MV-4-11 (cell line): ENCODE data around the gene SH2B2.
"Not testable (repeated sequence)": the region's sequence is repeated elsewhere in the genome, so short reads cannot be mapped to it uniquely, and the experiment has no call there.

Experiments used
- DNase-seq: peaks from one replicate; lab custom pipeline; 2025; lab: John Stamatoyannopoulos, UW

SH2B2 gene

DNA sequence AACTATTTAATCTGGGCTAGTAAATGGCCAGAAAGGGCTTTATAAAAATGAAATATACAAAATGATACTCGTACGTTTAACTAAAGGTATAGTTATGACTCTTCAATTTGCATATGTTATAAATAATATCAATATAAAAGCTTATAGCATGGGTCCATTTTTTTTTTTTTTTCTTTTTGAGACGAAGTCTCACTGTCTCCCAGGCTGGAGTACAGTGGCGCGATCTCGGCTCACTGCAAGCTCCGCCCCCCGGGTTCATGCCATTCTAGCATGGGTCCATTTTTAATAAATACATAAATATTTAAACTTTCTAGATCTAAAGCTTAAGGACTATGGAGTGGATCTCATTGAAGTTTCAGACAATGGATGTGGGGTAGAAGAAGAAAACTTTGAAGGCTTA lies 50.3 kb downstream of the SH2B2 start:
- not testable (repeated sequence) for DNase-seq

DNA sequence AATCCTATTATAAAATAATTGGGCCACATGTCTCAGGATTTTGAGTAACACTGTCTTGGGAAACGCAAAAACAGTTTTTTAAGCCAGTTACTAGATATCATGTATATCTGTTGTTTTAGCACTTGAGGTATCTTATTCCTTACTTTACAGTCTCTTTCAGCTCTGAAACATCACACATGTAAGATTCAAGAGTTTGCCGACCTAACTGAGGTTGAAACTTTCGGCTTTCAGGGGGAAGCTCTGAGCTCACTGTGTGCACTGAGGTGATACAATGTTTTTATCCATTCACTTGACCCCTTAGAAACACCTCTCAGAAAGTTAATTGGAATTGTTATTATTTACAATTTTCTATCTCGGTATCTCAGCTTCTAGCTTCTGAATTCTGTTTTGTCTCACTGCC lies 50.8 kb downstream of the SH2B2 start:
- not testable (repeated sequence) for DNase-seq

DNA sequence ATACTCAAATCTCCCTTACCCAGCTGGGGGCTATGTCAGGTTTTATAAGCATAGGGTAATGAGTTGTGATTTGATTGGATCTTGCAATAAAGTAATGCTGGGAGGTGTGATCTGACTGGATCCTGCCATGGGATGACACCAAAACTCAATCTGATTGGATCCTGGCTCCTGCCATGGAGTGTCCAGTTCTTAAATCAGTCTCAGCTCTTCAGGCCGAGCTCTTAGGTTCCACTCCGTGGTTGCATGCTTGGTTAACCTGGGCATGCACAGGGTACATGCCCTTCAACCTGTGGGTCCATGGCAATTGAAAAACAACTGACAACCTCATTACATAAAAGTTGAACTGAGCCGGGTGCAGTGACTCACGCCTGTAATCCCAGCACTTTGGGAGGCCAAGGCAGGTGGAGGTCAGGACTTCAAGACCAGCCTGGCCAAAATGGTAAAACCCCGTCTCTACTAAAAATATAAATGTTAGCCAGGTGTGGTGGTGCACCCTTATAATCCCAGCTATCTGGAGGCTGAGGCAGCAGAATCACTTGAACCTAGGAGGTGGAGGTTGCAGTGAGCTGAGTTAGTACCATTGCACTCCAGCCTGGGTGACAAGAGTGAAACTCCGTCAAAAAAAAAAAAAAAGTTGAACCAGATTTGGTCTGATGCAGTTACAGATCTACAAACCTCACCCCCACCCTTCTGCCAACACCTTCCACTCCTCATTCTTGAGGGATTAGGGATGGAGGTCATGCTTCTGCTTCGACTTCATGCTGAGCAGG lies 54.1 kb downstream of the SH2B2 start:
- DNase-seq: not testable (repeated sequence)

DNA sequence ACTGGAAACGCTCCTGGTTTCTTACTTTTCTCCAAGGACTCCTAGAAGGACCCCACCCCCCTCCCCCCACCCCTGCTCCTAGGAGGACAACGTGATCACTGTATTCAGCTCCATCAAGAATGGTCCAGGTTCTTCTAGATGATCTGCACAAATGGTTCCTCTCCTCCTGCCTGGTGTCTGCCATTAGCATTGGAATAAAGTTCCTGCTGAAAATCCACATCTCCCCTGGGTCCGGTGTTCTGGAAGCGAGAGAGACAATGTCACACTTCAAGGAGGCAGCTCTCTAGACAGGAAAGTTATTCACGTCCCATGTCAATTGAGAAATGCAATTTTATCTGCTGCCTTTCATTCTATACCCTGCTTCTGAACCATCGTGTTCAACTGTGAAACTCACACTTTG lies 60.3 kb downstream of the SH2B2 start:
- not testable (repeated sequence) for DNase-seq

DNA sequence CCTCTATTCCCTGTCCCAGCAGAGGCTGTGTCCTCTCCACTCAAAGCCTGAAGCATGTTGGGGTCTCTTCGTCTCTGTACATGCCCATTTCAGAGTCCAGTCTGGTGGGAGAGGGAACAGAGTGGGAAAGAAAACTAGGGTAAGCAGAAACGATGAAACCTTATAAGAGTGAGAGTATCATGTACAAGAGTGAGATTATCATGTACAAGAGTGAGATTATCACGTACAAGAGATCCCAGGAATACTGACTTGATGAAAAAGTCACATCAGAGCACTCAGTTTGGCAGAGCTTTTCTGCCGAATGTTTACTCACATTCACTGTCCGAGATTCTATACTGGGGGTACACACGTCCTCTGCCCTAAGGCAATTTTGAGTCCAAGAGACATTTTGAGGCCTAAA lies 69.7 kb downstream of the SH2B2 start, which contains the start of gene SPDYE6:
TSS of gene SPDYE6 (minus strand) at position 101 of the 400 bp plus-strand sequence. CDS start 421 bp downstream, outside the sequence.
- DNase-seq: not testable (repeated sequence)

DNA sequence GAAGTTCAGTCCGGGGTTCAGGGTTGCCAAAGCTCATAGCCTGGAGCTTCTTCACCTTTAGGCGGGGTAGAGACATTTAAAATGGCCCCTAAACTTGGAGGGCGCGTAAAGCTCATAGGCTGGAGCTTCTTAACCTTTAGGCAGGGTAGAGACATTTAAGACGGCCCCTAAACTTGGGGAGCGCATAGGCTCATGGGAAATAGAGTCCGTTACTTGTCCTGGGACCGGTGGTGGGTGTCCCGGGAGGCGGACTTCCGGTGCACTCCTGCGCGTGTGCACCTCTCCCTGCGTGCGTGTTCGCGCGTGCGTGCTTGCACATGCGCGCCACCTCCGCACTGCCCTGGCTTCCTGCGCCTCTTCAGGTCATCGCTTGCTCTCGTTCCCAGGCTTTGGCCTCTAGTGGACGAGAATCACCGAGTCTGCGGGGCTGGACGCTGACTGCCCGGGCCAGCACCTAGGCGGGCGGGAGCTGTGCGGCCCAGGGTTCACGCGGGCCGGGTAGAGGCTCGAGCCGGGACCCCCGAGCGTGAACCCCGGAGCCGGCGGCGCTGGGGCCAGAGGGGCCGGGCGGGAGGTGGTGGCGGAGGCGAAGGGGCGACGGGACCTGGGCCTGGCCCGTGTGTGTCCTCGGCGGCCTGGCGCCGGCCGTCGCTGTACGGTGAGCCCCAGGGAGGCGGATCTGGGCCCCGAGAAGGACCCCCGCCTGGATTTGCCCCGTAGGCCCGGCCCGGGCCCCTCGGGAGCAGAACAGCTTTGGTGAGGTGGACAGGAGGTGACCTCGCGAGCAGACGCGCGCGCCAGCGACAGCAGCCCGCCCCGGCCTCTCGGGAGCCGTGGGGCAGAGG lies 77.1 kb downstream of the SH2B2 start:
- DNase-seq: peak; percentile 100

DNA sequence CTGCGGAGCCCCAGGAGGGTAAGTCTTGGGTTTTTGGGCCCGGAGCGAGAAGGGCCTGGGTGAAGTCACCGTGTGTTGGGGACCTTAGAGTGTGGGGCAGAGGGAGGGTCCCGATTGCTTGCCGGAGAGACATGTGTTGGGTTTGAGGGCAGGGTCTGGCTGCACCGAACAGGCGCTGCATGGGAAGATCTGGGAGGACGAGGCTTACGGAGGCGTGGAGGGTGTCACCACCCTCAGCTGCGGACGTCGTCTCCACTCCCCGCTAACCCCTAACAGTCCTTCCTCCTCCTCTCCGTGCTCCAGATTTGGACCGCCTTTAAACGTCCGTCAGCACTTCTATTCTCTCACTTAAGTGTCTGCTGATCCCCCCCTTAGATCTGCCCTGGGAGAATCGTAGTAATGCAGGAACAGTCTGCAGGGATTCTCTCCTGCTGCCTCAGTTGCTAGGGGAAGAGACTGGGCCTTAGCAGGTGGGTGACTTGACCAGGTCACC lies 77.8 kb downstream of the SH2B2 start:
- not testable (repeated sequence) for DNase-seq

DNA sequence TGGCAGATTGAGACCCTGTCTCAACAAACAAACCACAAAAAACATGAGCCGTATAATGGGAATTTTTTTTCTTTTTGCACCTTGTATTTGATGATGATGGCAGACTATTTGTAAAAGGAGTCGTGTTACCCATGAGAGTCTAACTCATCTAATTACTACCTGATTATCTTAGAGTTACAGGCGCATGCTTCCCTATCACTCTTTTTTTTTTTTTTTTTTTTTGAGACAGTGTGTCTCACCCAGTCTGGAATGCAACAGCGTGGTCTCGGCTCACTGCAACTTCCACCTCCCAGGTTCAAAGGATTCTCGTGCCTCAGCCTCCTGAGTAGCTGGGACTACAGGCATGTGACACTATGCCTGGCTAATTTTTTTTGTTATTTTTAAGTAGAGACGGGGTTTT lies 78.7 kb downstream of the SH2B2 start:
- not testable (repeated sequence) for DNase-seq

DNA sequence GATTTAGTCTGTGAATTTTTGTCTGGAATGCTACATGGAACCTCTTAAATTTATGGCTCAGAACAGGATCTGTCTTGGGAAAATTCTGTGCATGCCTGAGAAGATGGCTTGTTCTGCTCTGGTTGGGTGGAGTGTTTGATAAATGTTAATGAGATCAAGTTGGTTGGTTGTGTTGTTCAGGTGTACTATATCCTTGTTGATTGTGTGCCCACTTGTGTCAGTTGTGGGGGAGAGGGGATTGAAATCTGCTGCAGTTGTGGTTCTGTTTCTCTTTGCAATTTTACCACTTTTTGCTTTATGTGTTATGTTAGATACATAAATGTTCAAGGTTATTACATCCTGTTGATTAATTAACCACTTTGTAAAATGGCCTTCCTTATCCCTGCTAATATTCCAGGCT lies 83.4 kb downstream of the SH2B2 start:
- not testable (repeated sequence) for DNase-seq
